DND-41 (cell line): ENCODE results near the gene PRR14L.

Source experiments
- EZH2 ChIP-seq: IDR thresholded peaks from 3 replicates; pipeline ENCODE4 v1.6.1; 2012; ENCODE audit warnings: borderline replicate concordance, low read depth, mild to moderate bottlenecking, moderate library complexity, low read length, inconsistent platforms; ENCODE audit not compliant: severe bottlenecking
- TF ChIP-seq, protein P1 (sequence below): IDR thresholded peaks from 2 replicates; pipeline ENCODE4 v1.5.1; 2012; ENCODE audit warnings: borderline replicate concordance, low read length, moderate library complexity, mild to moderate bottlenecking; ENCODE audit not compliant: poor library complexity, severe bottlenecking; ENCODE audit errors: extremely low read depth

DNA sequence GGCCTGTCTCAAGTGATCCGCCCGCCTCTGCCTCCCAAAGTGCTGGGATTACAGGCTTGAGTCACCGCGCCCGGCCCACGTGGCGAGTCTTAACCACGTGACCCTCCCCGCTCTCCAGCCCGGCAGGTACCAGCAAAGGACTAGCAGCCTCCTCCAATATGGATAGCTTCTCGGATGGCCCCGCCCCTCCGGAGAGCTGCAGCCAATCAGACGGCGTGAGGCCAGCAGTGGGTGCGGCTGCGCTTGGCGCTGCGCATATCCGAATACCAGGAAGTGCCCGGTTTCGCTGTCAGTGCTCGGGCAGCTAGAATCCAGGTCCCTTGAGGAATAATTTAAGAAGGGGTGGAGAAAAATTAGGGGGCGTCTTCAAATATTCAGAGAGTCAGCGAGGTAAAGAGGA lies 73.2 kb downstream of the PRR14L start:
- TF ChIP-seq, protein P1, sequence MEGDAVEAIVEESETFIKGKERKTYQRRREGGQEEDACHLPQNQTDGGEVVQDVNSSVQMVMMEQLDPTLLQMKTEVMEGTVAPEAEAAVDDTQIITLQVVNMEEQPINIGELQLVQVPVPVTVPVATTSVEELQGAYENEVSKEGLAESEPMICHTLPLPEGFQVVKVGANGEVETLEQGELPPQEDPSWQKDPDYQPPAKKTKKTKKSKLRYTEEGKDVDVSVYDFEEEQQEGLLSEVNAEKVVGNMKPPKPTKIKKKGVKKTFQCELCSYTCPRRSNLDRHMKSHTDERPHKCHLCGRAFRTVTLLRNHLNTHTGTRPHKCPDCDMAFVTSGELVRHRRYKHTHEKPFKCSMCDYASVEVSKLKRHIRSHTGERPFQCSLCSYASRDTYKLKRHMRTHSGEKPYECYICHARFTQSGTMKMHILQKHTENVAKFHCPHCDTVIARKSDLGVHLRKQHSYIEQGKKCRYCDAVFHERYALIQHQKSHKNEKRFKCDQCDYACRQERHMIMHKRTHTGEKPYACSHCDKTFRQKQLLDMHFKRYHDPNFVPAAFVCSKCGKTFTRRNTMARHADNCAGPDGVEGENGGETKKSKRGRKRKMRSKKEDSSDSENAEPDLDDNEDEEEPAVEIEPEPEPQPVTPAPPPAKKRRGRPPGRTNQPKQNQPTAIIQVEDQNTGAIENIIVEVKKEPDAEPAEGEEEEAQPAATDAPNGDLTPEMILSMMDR = no peak
- TF ChIP-seq EZH2 = no peak
